Endodermal cell (in vitro differentiated cells): ENCODE results near the gene CNDP1. TPM values are rescaled to one million over a fixed set of nuclear protein-coding genes. Genes with fewer than 3 reads are reported as not detected.

Experiments used
- DNase-seq: peaks from one replicate; pipeline ENCODE4 v3.0.0-alpha.2; 2017
- H3K27ac ChIP-seq: 2 replicates; pipeline ENCODE4 v1.5.1; 2013; ENCODE audit warnings: mild to moderate bottlenecking, low read depth, low read length, moderate library complexity
- H3K27me3 ChIP-seq: 2 replicates; pipeline ENCODE4 v1.6.1; 2013; ENCODE audit warnings: mild to moderate bottlenecking, low read length, moderate library complexity; ENCODE audit not compliant: insufficient read depth, control insufficient read depth, poor library complexity, severe bottlenecking
- H3K36me3 ChIP-seq: 2 replicates; pipeline ENCODE4 v1.7.0; 2013; ENCODE audit warnings: mild to moderate bottlenecking, low read length, moderate library complexity; ENCODE audit not compliant: control insufficient read depth, insufficient read depth
- H3K4me1 ChIP-seq: one replicate; pipeline ENCODE4 v1.7.0; 2013; ENCODE audit warnings: low read length; ENCODE audit not compliant: control insufficient read depth, insufficient read depth
- H3K4me3 ChIP-seq: 2 replicates; pipeline ENCODE4 v1.5.1; 2013; ENCODE audit warnings: mild to moderate bottlenecking, low read length, moderate library complexity
- H3K9ac ChIP-seq: 2 replicates; pipeline ENCODE4 v1.6.1; 2013; ENCODE audit warnings: mild to moderate bottlenecking, low read length, moderate library complexity; ENCODE audit not compliant: poor library complexity, severe bottlenecking; ENCODE audit errors: extremely low read depth
- H3K9me3 ChIP-seq: 2 replicates; pipeline ENCODE4 v1.6.1; 2013; ENCODE audit warnings: mild to moderate bottlenecking, low read length, moderate library complexity; ENCODE audit not compliant: control insufficient read depth
- H3K27ac Mint-ChIP-seq: 2 replicates; pipeline ENCODE4 v1.8.0; 2020; ENCODE audit warnings: mixed read lengths
- H3K27me3 Mint-ChIP-seq: 2 replicates; pipeline ENCODE4 v1.8.0; 2021; ENCODE audit warnings: mild to moderate bottlenecking, mixed read lengths; ENCODE audit not compliant: insufficient read depth
- H3K36me3 Mint-ChIP-seq: 2 replicates; pipeline ENCODE4 v1.8.0; 2020; ENCODE audit warnings: low read depth, mixed read lengths
- H3K4me1 Mint-ChIP-seq: 2 replicates; pipeline ENCODE4 v1.8.0; 2020; ENCODE audit warnings: mixed read lengths
- H3K4me3 Mint-ChIP-seq: 2 replicates; pipeline ENCODE4 v1.8.0; 2020; ENCODE audit warnings: mild to moderate bottlenecking, moderate library complexity, mixed read lengths
- H3K9me3 Mint-ChIP-seq: 2 replicates; pipeline ENCODE4 v1.8.0; 2020; ENCODE audit warnings: mild to moderate bottlenecking, mixed read lengths
- CTCF ChIP-seq: fragments of 200-600 bp; sonication (generic); conservative IDR thresholded peaks from 2 replicates; pipeline ENCODE4 v1.5.0; 2021; ENCODE audit warnings: antibody characterized with exemption, mild to moderate bottlenecking
- WGBS, 2 experiments: methylation state at CpG; one replicate each; pipeline versions ENCODE4 v1.1.5 to v1.1.7; 2013; ENCODE audit warnings: missing lambda C conversion rate in 2 of 2, mixed read lengths in 1 of 2; ENCODE audit not compliant: insufficient coverage in 1 of 2, insufficient read length in 1 of 2; 5-methylcytosine and 5-hydroxymethylcytosine counted together
- total RNA-seq, 2 donors: library from RNA; stranded (reverse); fragmentation: NEBNext Ultra II Directional in 1 of 2; extraction: Animal tissue kit (Norgen Biotek cat#: 25700) in 1 of 2; gene quantifications; 2 replicates in 1 of 2; 3 replicates in 1 of 2; pipeline ENCODE4 v1.2.1, GENCODE V29; 2021

Gene CNDP1
- total RNA-seq, 2 donors from 2014 or later, result 0.51 TPM; not detected in 1

GRCh38 chr18:74567822-74568221 is 33.5 kb downstream of the CNDP1 start:
- Histone ChIP-seq H3K27me3 (no peaks in the 10 kb centered on the region), H3K4me1 (peaks cover 8% of the 10 kb centered on the region), H3K36me3 (no peaks in the 10 kb centered on the region), H3K9ac (no peak overlapping the region), H3K9me3 (peaks cover 32% of the 10 kb centered on the region), H3K4me3 (no peak overlapping the region), H3K27ac (no peak overlapping the region)
- DNase-seq, result peak; percentile 54
- Mint-ChIP-seq H3K9me3 (peaks cover 33% of the 10 kb centered on the region), H3K27ac (no peak overlapping the region), H3K27me3 (peaks cover 40% of the 10 kb centered on the region), H3K36me3 (peaks cover 6% of the 10 kb centered on the region), H3K4me3 (no peak overlapping the region), H3K4me1 (peaks cover 12% of the 10 kb centered on the region)
- 73 to 79% methylated on average over 4 to 7 of the region's 7 CpGs for WGBS, 2 experiments
- peak; percentile 68 for TF ChIP-seq CTCF

DNA sequence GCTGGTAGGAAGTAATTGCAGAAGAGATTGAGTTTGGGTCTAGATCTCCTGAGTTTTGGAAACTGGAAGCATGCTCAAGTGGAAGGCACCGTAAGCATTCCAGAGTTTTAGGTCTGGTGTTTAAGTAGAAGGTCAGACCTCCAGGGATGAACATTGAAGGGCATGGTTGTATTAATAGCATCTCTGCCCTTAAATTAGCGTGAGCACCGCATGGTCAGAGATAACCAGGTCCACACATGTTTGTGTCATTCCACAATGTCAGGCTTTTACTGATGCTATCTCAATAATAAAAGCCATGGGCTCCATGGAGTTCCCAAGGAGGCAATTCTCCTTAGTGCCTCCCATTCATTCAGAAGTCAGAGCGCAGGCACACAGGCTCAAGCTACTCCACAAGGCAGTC is 35.1 kb downstream of the CNDP1 start:
- H3K36me3 ChIP-seq, result no peaks in the 10 kb centered on the region
- no peak for DNase-seq
- WGBS, 2 experiments, result 88 to 92% methylated on average over 3 to 4 of the region's 4 CpGs

GRCh38 chr18:74570266-74570665 is 36.0 kb downstream of the CNDP1 start:
- TF ChIP-seq CTCF, result no peak
- H3K36me3 ChIP-seq, result no peaks in the 10 kb centered on the region
- peaks cover 25% of the 10 kb centered on the region for H3K9me3 Mint-ChIP-seq
- no peak overlapping the region for H3K4me3 Mint-ChIP-seq
- H3K4me1 Mint-ChIP-seq, result no peaks in the 10 kb centered on the region
- H3K27me3 ChIP-seq, result no peaks in the 10 kb centered on the region
- H3K4me3 ChIP-seq, result no peak overlapping the region
- no peak for DNase-seq
- no peak overlapping the region for H3K27ac Mint-ChIP-seq
- peaks cover 6% of the 10 kb centered on the region for H3K36me3 Mint-ChIP-seq
- H3K27ac ChIP-seq, result no peak overlapping the region
- H3K9ac ChIP-seq, result no peak overlapping the region
- peaks cover 40% of the 10 kb centered on the region for H3K27me3 Mint-ChIP-seq
- H3K9me3 ChIP-seq, result peaks cover 23% of the 10 kb centered on the region
- no peaks in the 10 kb centered on the region for H3K4me1 ChIP-seq
- 83% methylated on average over 1 to 4 of the region's 4 CpGs for WGBS, 2 experiments

More for the DNA sequence above, 35.1 kb downstream of the CNDP1 start:
- H3K36me3 Mint-ChIP-seq, result peaks cover 6% of the 10 kb centered on the region
- no peak overlapping the region for H3K27ac ChIP-seq
- peaks cover 40% of the 10 kb centered on the region for H3K27me3 Mint-ChIP-seq
- no peaks in the 10 kb centered on the region for H3K27me3 ChIP-seq
- no peaks in the 10 kb centered on the region for H3K4me1 Mint-ChIP-seq
- no peak overlapping the region for H3K9ac ChIP-seq
- H3K4me1 ChIP-seq, result no peaks in the 10 kb centered on the region
- H3K9me3 ChIP-seq, result peaks cover 31% of the 10 kb centered on the region
- peaks cover 33% of the 10 kb centered on the region for H3K9me3 Mint-ChIP-seq
- no peak overlapping the region for H3K4me3 ChIP-seq
- H3K27ac Mint-ChIP-seq, result no peak overlapping the region
- TF ChIP-seq CTCF, result no peak
- no peak overlapping the region for H3K4me3 Mint-ChIP-seq
